HG03025 (cell line): ENCODE data around the gene ANKZF1.
"Not testable (repeated sequence)": the region's sequence is repeated elsewhere in the genome, so short reads cannot be mapped to it uniquely, and the experiment has no call there.

Source experiments
- ATAC-seq: cut with Tn5 transposase; IDR thresholded peaks from one replicate; pipeline ENCODE4 v1.9.1; 2021; ENCODE audit warnings: mild to moderate bottlenecking, moderate library complexity; ENCODE audit not compliant: unreplicated experiment, low FRiP score

Gene ANKZF1

DNA sequence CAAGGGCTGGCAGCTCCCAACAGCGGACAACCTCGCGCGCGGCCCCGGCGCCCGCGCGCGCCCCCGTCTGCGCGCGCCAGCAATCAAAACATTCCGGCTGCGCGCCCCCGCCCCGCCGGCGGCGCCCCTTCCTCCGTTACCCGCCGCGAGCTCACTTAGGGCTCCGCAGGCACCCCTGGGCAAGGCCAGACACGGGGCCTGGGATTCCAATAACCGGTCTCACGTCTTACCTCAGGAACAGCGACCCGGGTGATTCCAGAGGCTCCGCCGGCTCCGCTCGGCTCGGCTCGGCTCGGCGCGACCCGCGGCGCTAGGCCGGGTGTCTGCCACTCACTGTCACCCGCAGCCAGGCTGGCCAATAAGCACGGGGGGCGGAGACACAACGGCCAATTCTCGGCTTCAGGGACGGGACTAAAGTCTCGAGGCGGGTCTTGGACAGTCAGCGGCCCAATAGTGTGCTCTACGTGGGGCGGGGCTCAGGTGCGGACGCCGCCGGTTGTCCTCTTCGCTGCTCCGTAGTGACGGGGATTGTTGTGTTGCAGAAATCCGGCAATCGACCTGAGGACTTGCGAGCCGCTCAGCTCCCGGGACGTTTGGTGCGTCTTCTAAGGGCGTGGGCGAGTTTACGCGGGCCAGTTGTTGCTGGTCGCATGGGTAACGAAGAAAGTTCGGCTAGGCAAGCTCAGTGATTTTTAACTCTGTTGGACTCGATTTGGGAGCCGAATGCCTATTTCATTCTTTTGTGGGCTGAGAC lies at the start of gene ANKZF1, which contains the start of gene ATG9A:
TSS of gene ANKZF1 (plus strand) at position 502 of the 754 bp plus-strand sequence. CDS start 452 bp downstream, outside the sequence.
TSS of gene ATG9A (minus strand) at position 332 of the 754 bp plus-strand sequence. CDS start 1,612 bp downstream, outside the sequence.
- ATAC-seq = peak; percentile 96

DNA sequence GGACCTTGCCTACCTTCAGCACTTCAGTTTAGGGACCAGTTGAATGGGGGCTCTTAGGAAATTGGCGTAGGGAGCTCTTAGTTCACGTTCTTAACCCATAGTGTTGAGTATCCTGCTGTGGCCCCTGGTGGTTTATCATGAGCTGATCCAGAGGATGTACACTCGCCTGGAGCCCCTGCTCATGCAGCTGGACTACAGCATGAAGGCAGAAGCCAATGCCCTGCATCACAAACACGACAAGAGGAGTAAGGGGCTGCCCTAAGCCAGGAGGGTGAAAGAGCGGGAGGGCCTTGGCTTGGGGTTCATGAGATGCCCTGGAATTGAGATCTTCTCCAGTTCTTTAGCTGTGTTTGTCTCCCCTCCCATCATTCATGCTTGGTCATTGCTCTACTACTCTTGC lies 48.6 kb upstream of the ANKZF1 start:
- ATAC-seq = no peak

GRCh38 chr2:219181531-219181930 lies 48.1 kb upstream of the ANKZF1 start:
- ATAC-seq = no peak

- ATAC-seq = no peak
Measured at GRCh38 chr2:219182331-219183150, 47.1 kb upstream of the ANKZF1 start.

- no peak for ATAC-seq
Measured at GRCh38 chr2:219183151-219183772, 46.3 kb upstream of the ANKZF1 start.

DNA sequence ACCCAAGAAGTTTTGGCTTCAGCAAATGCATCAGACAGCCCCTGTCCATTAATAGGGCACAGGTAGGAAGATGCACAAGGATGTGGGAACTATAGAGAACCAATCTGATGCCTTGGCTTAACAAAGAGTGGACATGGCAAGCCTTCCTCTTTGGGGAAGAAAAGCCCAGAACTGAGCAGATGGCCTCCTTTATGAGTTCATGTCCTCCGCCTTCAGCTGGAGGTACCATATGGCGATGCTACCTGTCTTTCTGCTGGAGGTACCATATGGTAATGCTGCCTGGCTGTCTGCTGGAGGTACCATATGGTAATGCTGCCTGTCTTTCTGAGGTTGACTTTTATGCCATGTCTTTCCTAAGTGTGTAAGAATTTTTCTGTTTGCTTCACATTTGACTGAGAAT lies 45.5 kb upstream of the ANKZF1 start:
- ATAC-seq = no peak

- ATAC-seq = no peak
Measured at GRCh38 chr2:219186754-219187456, 42.7 kb upstream of the ANKZF1 start.

- no peak for ATAC-seq
Measured at GRCh38 chr2:219197388-219197787, 32.2 kb upstream of the ANKZF1 start.

GRCh38 chr2:219198974-219199373 lies 30.6 kb upstream of the ANKZF1 start:
- ATAC-seq = no peak

DNA sequence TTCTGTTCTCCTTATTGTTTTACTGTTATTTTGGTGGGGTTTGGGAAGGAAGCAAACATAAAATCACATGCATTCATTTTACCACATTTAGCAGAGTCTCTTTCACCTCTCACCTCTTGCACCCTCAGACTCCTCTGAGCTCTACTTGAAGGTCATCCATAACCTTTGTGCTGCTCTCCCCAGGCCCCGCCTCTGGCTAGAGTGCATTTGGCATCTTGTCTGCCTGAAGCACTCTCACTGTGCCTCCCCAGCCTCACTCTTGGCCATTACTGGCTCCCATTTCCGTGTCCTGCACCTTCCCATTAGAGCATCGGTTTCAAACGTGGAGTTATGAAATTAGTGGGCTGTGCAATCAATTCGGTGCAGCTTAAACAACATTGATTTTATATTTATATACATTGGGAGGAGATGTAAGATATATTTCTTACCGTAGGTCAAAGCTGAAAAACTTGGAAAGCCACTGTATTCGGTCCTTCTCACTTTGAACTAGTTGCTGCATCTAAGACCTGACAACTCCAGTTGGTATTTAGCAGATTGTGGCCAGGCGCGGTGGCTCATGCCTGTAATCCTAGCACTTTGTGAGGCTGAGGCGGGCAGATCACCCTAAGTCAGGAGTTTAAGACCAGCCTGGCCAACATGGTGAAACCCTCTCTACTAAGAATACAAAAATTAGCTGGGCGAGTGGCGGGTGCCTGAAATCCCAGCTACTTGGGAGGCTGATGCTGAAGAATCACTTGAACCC lies 30.0 kb upstream of the ANKZF1 start:
- no peak for ATAC-seq

- not testable (repeated sequence) for ATAC-seq
Measured at GRCh38 chr2:219200502-219201326, 28.9 kb upstream of the ANKZF1 start.

GRCh38 chr2:219201331-219201730 lies 28.3 kb upstream of the ANKZF1 start:
- ATAC-seq = not testable (repeated sequence)

DNA sequence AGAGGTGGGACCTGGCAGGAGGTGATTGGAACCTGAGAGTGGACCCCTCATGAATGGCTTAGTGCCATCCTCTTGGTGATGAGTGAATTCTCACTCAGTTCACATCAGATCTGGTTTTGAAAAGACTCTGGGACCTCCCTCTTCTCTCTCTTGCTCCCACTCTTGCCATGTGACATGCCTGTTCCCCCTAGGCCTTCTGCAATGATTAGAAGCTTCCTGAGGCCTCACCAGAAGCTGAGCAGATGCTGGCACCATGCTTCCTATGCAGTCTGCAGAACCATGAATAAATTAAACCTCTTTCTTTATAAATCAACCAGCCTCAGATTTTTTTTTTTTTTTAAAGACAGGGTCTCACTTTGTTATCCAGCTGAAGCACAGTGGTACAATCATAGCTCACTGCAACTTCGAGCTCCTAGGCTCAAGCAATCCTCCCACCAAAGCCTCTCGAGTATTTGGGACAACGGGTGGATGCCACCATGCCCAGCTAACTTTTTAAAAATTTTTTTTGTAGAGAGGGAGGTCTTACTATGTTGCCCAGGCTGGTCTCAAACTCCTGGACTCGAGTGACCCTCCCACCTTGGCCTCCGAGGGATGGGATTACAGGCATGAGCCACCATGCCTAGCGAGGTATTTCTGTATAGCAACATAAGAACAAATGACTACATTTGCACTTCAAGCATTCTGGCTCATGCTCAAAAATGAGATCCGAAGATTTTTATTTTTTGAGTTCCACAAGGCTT lies 25.0 kb upstream of the ANKZF1 start:
- ATAC-seq = no peak

DNA sequence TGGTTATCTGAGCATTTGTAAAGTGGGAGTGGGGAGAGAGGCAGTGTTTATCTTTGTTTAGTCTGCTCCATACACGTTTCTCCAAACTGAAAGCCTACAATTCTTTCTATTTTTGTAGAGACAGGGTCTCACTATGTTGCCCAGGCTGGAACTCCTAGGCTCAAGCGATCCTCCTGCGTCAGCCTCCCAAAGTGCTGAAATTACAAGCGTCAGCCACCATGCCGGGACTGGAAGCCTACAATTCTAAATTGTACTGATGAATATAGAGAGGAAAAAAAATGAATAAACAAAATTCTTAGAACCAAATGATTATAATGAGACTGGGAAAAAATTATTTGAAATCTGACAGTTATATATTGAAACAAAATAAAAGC lies 24.5 kb upstream of the ANKZF1 start:
- no peak for ATAC-seq

DNA sequence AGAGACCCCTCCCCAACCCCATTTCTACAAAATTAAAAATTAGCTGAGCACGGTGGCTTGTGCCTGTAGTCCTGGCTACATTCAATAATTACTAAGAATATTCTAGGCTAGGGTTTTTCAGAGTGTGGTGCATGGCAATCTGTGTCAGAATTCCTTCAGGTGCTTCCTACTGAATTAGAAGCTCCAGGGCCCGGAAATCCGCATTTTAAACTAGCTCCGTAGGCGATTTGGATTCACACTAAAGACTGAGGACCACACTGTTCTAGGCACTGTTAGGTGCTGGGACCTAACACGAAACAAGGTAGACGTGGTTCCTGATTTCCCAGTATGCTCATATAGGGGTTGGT lies 23.7 kb upstream of the ANKZF1 start:
- ATAC-seq = no peak

- ATAC-seq = peak; percentile 94
Measured at GRCh38 chr2:219206328-219207133, 23.1 kb upstream of the ANKZF1 start, which contains the start of gene ZFAND2B. Gene ZFAND2B, plus strand, starts transcription at chr2:219206782. Its CDS starts 206 bp downstream, at chr2:219206988.

GRCh38 chr2:219207134-219207883 lies 22.3 kb upstream of the ANKZF1 start:
- ATAC-seq = no peak
